ENCODE data around the gene ERMN. TPM values are rescaled to one million over a fixed set of nuclear protein-coding genes. Genes with fewer than 3 reads are reported as not detected.

ERMN gene
- total and polyA plus RNA-seq, 2 experiments from 2014 or later = 0.07 to 0.64 TPM

- H3K4me3 ChIP-seq = no peak overlapping the region
- DNase-seq (ENCODE audit: low spot score) = no peak
- no peaks in the 10 kb centered on the region for H4K20me1 ChIP-seq (ENCODE audit: insufficient read depth, poor library complexity, severe bottlenecking)
- H3K9me2 ChIP-seq (replicated peaks; ENCODE audit: insufficient read depth) = no peaks in the 10 kb centered on the region
- H3K27ac ChIP-seq = no peak overlapping the region
- no peak overlapping the region for H3K4me2 ChIP-seq
- H3K9me3 ChIP-seq (ENCODE audit: low read depth) = no peaks in the 10 kb centered on the region
- TF ChIP-seq CTCF (IDR thresholded peaks at IDR 0.05; ENCODE audit: poor library complexity) (no peak), EZH2phosphoT487 (IDR thresholded peaks at IDR 0.05; ENCODE audit: low read depth, severe bottlenecking, unreplicated experiment) (no peak), EZH2 (IDR thresholded peaks at IDR 0.05; ENCODE audit: borderline replicate concordance) (no peak)
- peaks cover 14% of the 10 kb centered on the region for H3K4me1 ChIP-seq (ENCODE audit: insufficient read depth)
- no peaks in the 10 kb centered on the region for H3K27me3 ChIP-seq
- no peak overlapping the region for H2AFZ ChIP-seq
- no peaks in the 10 kb centered on the region for H3K36me3 ChIP-seq (replicated peaks; ENCODE audit: insufficient read depth, low read depth)
- 74% methylated on average over 2 of the region's 2 CpGs for WGBS (ENCODE audit: low lambda C conversion rate, missing lambda C conversion rate)
- H3K79me2 ChIP-seq = no peaks in the 10 kb centered on the region
Measured at GRCh38 chr2:157301307-157301706, 24.3 kb downstream of the ERMN start.

DNA sequence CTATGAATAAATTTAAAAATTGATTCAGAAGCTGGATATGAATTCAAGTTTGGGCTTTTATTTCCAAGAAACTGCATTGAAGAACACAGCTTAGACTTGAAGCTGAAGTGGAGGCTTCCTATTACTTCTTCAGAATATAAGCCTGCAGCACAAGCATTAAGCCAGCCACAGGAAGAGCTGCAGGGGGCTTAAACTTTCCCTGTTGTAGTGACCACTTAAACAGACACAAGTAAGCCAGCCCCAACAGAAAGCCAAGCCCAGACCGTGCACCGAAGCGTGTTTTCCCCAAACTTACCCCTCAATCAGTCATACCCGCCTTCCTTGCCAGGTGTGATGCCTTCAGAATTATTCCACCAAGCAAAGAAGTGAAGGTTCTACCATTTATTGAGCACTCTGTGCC lies 28.7 kb downstream of the ERMN start:
- Histone ChIP-seq H3K27ac (no peak overlapping the region), H3K9me2 (replicated peaks; ENCODE audit: insufficient read depth) (no peaks in the 10 kb centered on the region), H3K79me2 (no peaks in the 10 kb centered on the region), H3K9me3 (ENCODE audit: low read depth) (no peaks in the 10 kb centered on the region), H2AFZ (no peak overlapping the region), H3K36me3 (replicated peaks; ENCODE audit: insufficient read depth, low read depth) (no peaks in the 10 kb centered on the region), H4K20me1 (ENCODE audit: insufficient read depth, poor library complexity, severe bottlenecking) (no peaks in the 10 kb centered on the region), H3K27me3 (no peaks in the 10 kb centered on the region), H3K4me2 (no peak overlapping the region), H3K4me1 (ENCODE audit: insufficient read depth) (peaks cover 3% of the 10 kb centered on the region), H3K4me3 (no peak overlapping the region)
- 95% methylated on average over 4 of the region's 4 CpGs for WGBS (ENCODE audit: low lambda C conversion rate, missing lambda C conversion rate)
- TF ChIP-seq EZH2phosphoT487 (IDR thresholded peaks at IDR 0.05; ENCODE audit: low read depth, severe bottlenecking, unreplicated experiment) = no peak
- TF ChIP-seq EZH2 (IDR thresholded peaks at IDR 0.05; ENCODE audit: borderline replicate concordance) = no peak
- TF ChIP-seq CTCF (IDR thresholded peaks at IDR 0.05; ENCODE audit: poor library complexity) = no peak
- DNase-seq (ENCODE audit: low spot score) = no peak

DNA sequence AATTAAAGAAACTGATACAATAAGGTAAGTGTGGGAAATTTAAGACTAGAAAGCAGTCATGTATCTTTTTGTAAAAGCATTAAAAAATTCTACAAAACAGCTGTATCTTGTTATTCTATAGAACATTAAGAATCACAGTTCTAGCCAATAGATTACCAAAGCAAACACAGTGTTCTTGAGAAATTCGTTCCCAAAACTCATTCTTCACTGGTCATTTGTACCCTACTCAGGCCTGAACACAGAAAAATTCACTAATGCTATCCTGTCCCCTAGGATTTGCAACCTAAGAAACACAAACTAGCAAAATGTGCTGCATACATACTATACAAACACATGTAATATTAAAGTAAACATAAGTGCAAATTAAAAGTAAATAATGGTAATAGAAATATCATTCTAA lies 29.1 kb downstream of the ERMN start:
- Histone ChIP-seq H3K9me3 (ENCODE audit: low read depth) (no peaks in the 10 kb centered on the region), H4K20me1 (ENCODE audit: insufficient read depth, poor library complexity, severe bottlenecking) (no peaks in the 10 kb centered on the region), H3K4me1 (ENCODE audit: insufficient read depth) (peaks cover 2% of the 10 kb centered on the region), H3K9me2 (replicated peaks; ENCODE audit: insufficient read depth) (no peaks in the 10 kb centered on the region), H3K4me3 (no peak overlapping the region), H2AFZ (no peak overlapping the region), H3K36me3 (replicated peaks; ENCODE audit: insufficient read depth, low read depth) (no peaks in the 10 kb centered on the region), H3K27ac (no peak overlapping the region), H3K4me2 (no peak overlapping the region), H3K27me3 (no peaks in the 10 kb centered on the region), H3K79me2 (no peaks in the 10 kb centered on the region)
- 65% methylated on average over 1 of the region's 1 CpG for WGBS (ENCODE audit: low lambda C conversion rate, missing lambda C conversion rate)
- DNase-seq (ENCODE audit: low spot score) = no peak
- TF ChIP-seq CTCF (IDR thresholded peaks at IDR 0.05; ENCODE audit: poor library complexity) = no peak
- TF ChIP-seq EZH2 (IDR thresholded peaks at IDR 0.05; ENCODE audit: borderline replicate concordance) = no peak

DNA sequence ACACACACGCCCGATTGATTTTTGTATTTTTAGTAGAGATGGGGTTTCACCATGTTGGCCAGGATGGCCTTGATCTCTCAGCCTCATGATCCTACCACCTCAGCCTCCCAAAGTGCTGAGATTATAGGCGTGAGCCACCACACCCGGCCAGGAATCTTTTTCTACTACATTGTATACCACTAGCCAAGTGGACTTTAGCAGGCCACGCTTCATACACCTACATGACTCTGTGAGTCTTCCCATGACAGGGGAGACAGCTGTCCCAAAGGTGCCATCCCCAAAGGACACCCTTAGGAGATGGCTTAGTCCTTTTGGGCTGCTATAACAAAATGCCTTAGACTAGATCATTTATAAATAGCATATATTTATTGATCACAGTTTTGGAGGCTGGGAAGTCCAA lies 32.8 kb downstream of the ERMN start:
- Histone ChIP-seq H3K9me3 (ENCODE audit: low read depth) (no peaks in the 10 kb centered on the region), H3K4me1 (ENCODE audit: insufficient read depth) (peaks cover 5% of the 10 kb centered on the region), H3K4me3 (no peak overlapping the region), H3K27ac (no peak overlapping the region), H3K79me2 (no peaks in the 10 kb centered on the region), H2AFZ (no peak overlapping the region), H3K4me2 (no peak overlapping the region), H3K9me2 (replicated peaks; ENCODE audit: insufficient read depth) (no peaks in the 10 kb centered on the region), H3K36me3 (replicated peaks; ENCODE audit: insufficient read depth, low read depth) (no peaks in the 10 kb centered on the region), H4K20me1 (ENCODE audit: insufficient read depth, poor library complexity, severe bottlenecking) (no peaks in the 10 kb centered on the region), H3K27me3 (no peaks in the 10 kb centered on the region)
- DNase-seq (ENCODE audit: low spot score) = no peak
- no peak for TF ChIP-seq EZH2phosphoT487 (IDR thresholded peaks at IDR 0.05; ENCODE audit: low read depth, severe bottlenecking, unreplicated experiment)
- no peak for TF ChIP-seq EZH2 (IDR thresholded peaks at IDR 0.05; ENCODE audit: borderline replicate concordance)
- no peak for TF ChIP-seq CTCF (IDR thresholded peaks at IDR 0.05; ENCODE audit: poor library complexity)
- WGBS (ENCODE audit: low lambda C conversion rate, missing lambda C conversion rate) = 98% methylated on average over 5 of the region's 5 CpGs
